GM18508 (cell line): ENCODE results near the gene LCN15.

ENCODE experiments used
- ATAC-seq: cut with Tn5 transposase; IDR thresholded peaks from one replicate; pipeline ENCODE4 v1.9.1; 2021; ENCODE audit warnings: moderate number of reproducible peaks; ENCODE audit not compliant: insufficient read depth, unreplicated experiment

Gene LCN15

GRCh38 chr9:136725612-136726011 lies 38.7 kb downstream of the LCN15 start:
- ATAC-seq = no peak

GRCh38 chr9:136724772-136725171 lies 39.5 kb downstream of the LCN15 start:
- ATAC-seq = no peak

- no peak for ATAC-seq
Measured at GRCh38 chr9:136723989-136724388, 40.3 kb downstream of the LCN15 start.

GRCh38 chr9:136723362-136723976 lies 40.8 kb downstream of the LCN15 start:
- no peak for ATAC-seq

- no peak for ATAC-seq
Measured at GRCh38 chr9:136722969-136723356, 41.4 kb downstream of the LCN15 start.

GRCh38 chr9:136722093-136722968 lies 42.0 kb downstream of the LCN15 start:
- no peak for ATAC-seq

- ATAC-seq = no peak
Measured at GRCh38 chr9:136721339-136722092, 42.8 kb downstream of the LCN15 start.

- no peak for ATAC-seq
Measured at GRCh38 chr9:136720898-136721338, 43.4 kb downstream of the LCN15 start.

GRCh38 chr9:136720251-136720897 lies 43.9 kb downstream of the LCN15 start:
- ATAC-seq = no peak

- ATAC-seq = no peak
Measured at GRCh38 chr9:136719195-136719880, 45.0 kb downstream of the LCN15 start.

GRCh38 chr9:136718345-136719194 lies 45.7 kb downstream of the LCN15 start:
- no peak for ATAC-seq

GRCh38 chr9:136717399-136717798 lies 46.9 kb downstream of the LCN15 start:
- no peak for ATAC-seq

GRCh38 chr9:136714893-136715274 lies 49.4 kb downstream of the LCN15 start:
- no peak for ATAC-seq

- ATAC-seq = no peak
Measured at GRCh38 chr9:136714096-136714892, 50.0 kb downstream of the LCN15 start.

GRCh38 chr9:136713550-136713949 lies 50.8 kb downstream of the LCN15 start:
- ATAC-seq = no peak

GRCh38 chr9:136712690-136713544 lies 51.4 kb downstream of the LCN15 start:
- no peak for ATAC-seq
